Stimulated activated CD4-positive, alpha-beta T cell treated with anti-CD3 and anti-CD28 coated beads, Interleukin-1b, Interleukin-23, amount 100 ng/mL, for 1 hour (primary cell): ENCODE data around the gene TP73.

Experiments
- DNase-seq, 2 donors: peaks; one replicate each; pipeline ENCODE4 v3.0.0-alpha.2; 2020; ENCODE audit warnings: low read depth in 2 of 2

The TP73 gene

GRCh38 chr1:3778590-3779264 lies 126.4 kb downstream of the TP73 start:
- no peak for DNase-seq

- DNase-seq, result no peak
These were observed 127.1 kb downstream of the TP73 start for GRCh38 chr1:3779265-3779911.

- no peak for DNase-seq
These were observed 127.6 kb downstream of the TP73 start for GRCh38 chr1:3779912-3780416.

- DNase-seq, result no peak
These were observed 128.6 kb downstream of the TP73 start for GRCh38 chr1:3780901-3781300.

- no peak for DNase-seq
These were observed 131.5 kb downstream of the TP73 start for GRCh38 chr1:3783651-3784474.

GRCh38 chr1:3785045-3785444 lies 132.7 kb downstream of the TP73 start:
- no peak for DNase-seq

GRCh38 chr1:3785456-3786157 lies 133.3 kb downstream of the TP73 start:
- DNase-seq, result no peak
